H9 (cell line): ENCODE measurements around the gene C11orf24. TPM values are rescaled to one million over a fixed set of nuclear protein-coding genes. Genes with fewer than 3 reads are reported as not detected.

ENCODE experiments used
- DNase-seq: peaks from one replicate; pipeline ENCODE4 v3.0.0-alpha.2; 2017
- H2AFZ ChIP-seq: one replicate; pipeline ENCODE4 v1.6.1; 2013; ENCODE audit warnings: mild to moderate bottlenecking, low read length, control low read depth, moderate library complexity
- H2AK5ac ChIP-seq: 2 replicates; pipeline ENCODE4 v1.6.1; 2013; ENCODE audit warnings: low read length, control low read depth, mixed read lengths; ENCODE audit not compliant: insufficient read length
- H2BK120ac ChIP-seq: one replicate; pipeline ENCODE4 v1.6.1; 2013; ENCODE audit warnings: low read depth, mild to moderate bottlenecking, low read length, control low read depth, inconsistent platforms; ENCODE audit not compliant: poor library complexity, severe bottlenecking
- H2BK12ac ChIP-seq: 2 replicates; pipeline ENCODE4 v1.6.1; 2013; ENCODE audit warnings: low read length, control low read depth, mixed read lengths, low read depth; ENCODE audit not compliant: insufficient read length
- H2BK15ac ChIP-seq: 2 replicates; pipeline ENCODE4 v1.6.1; 2013; ENCODE audit warnings: low read depth, low read length, control low read depth
- H2BK20ac ChIP-seq: one replicate; pipeline ENCODE4 v1.6.1; 2013; ENCODE audit warnings: low read depth, mild to moderate bottlenecking, low read length, control low read depth, inconsistent platforms; ENCODE audit not compliant: poor library complexity, severe bottlenecking
- H2BK5ac ChIP-seq: 2 replicates; pipeline ENCODE4 v1.6.1; 2013; ENCODE audit warnings: low read length, control low read depth, mixed read lengths; ENCODE audit not compliant: insufficient read length
- H3K14ac ChIP-seq: 2 replicates; pipeline ENCODE4 v1.6.1; 2013; ENCODE audit warnings: low read length, control low read depth; ENCODE audit not compliant: insufficient read depth
- H3K18ac ChIP-seq: 2 replicates; pipeline ENCODE4 v1.6.1; 2013; ENCODE audit warnings: low read depth, mild to moderate bottlenecking, mixed read lengths, low read length, control low read depth; ENCODE audit not compliant: insufficient read length
- H3K23ac ChIP-seq: 2 replicates; pipeline ENCODE4 v1.6.1; 2013; ENCODE audit warnings: low read length, control low read depth, mixed read lengths, low read depth; ENCODE audit not compliant: insufficient read length
- H3K23me2 ChIP-seq: 2 replicates; pipeline ENCODE4 v1.6.1; 2013; ENCODE audit warnings: low read depth, mild to moderate bottlenecking, mixed read lengths, low read length, control low read depth; ENCODE audit not compliant: insufficient read length, poor library complexity, severe bottlenecking
- H3K27ac ChIP-seq: 2 replicates; pipeline ENCODE4 v1.5.1; 2013; ENCODE audit warnings: low read length, control low read depth, mixed read lengths, low read depth; ENCODE audit not compliant: insufficient read length
- H3K27me3 ChIP-seq: 2 replicates; pipeline ENCODE4 v1.6.1; 2013; ENCODE audit warnings: low read length, control low read depth, inconsistent platforms; ENCODE audit not compliant: insufficient read depth
- H3K4ac ChIP-seq: 2 replicates; pipeline ENCODE4 v1.6.1; 2013; ENCODE audit warnings: low read depth, mild to moderate bottlenecking, control low read depth, inconsistent platforms, low read length, moderate library complexity
- H3K4me1 ChIP-seq: 2 replicates; pipeline ENCODE4 v1.6.1; 2013; ENCODE audit warnings: low read length, control low read depth, inconsistent platforms; ENCODE audit not compliant: insufficient read depth
- H3K4me2 ChIP-seq: 2 replicates; pipeline ENCODE4 v1.6.1; 2013; ENCODE audit warnings: low read length, control low read depth, mixed read lengths; ENCODE audit not compliant: insufficient read length, insufficient read depth
- H3K56ac ChIP-seq: 2 replicates; pipeline ENCODE4 v1.6.1; 2013; ENCODE audit warnings: low read depth, mild to moderate bottlenecking, mixed read lengths, low read length, control low read depth; ENCODE audit not compliant: insufficient read length
- H3K79me1 ChIP-seq: 2 replicates; pipeline ENCODE4 v1.6.1; 2013; ENCODE audit warnings: low read depth, mild to moderate bottlenecking, moderate library complexity, low read length, control low read depth, inconsistent platforms; ENCODE audit not compliant: insufficient read depth, poor library complexity, severe bottlenecking
- H3K79me2 ChIP-seq: 2 replicates; pipeline ENCODE4 v1.6.1; 2013; ENCODE audit warnings: low read length, control low read depth, inconsistent platforms; ENCODE audit not compliant: insufficient read depth
- H3K9ac ChIP-seq: 2 replicates; pipeline ENCODE4 v1.6.1; 2013; ENCODE audit warnings: low read length, control low read depth, mixed read lengths; ENCODE audit not compliant: insufficient read length; ENCODE audit errors: extremely low read depth
- H3K9me3 ChIP-seq: one replicate; pipeline ENCODE4 v1.6.1; 2013; ENCODE audit warnings: low read depth, low read length, inconsistent platforms; ENCODE audit not compliant: control insufficient read depth
- H3T11ph ChIP-seq: one replicate; pipeline ENCODE4 v1.6.1; 2013; ENCODE audit warnings: mild to moderate bottlenecking, low read length, control low read depth, inconsistent platforms
- H4K20me1 ChIP-seq: one replicate; pipeline ENCODE4 v1.6.1; 2013; ENCODE audit not compliant: control insufficient read depth, insufficient read length, insufficient read depth
- H4K5ac ChIP-seq: 2 replicates; pipeline ENCODE4 v1.6.1; 2013; ENCODE audit warnings: low read depth, mild to moderate bottlenecking, mixed read lengths, low read length, control low read depth; ENCODE audit not compliant: insufficient read length
- H4K8ac ChIP-seq: replicated peaks from 2 replicates; pipeline ENCODE4 v1.6.1; 2013; ENCODE audit warnings: low read length, control low read depth, mixed read lengths, low read depth; ENCODE audit not compliant: insufficient read length
- H4K91ac ChIP-seq: 2 replicates; pipeline ENCODE4 v1.6.1; 2013; ENCODE audit warnings: low read depth, mild to moderate bottlenecking, moderate library complexity, mixed read lengths, low read length, control low read depth; ENCODE audit not compliant: insufficient read length
- H3K27ac Mint-ChIP-seq, 3 experiments: 2 replicates in 2 of 3; 3 replicates in 1 of 3; pipeline ENCODE4 v1.8.0; 2020 to 2021; ENCODE audit warnings: mixed read lengths in 3 of 3, mild to moderate bottlenecking in 1 of 3, moderate library complexity in 1 of 3
- H3K27me3 Mint-ChIP-seq: 2 replicates; pipeline ENCODE4 v1.8.0; 2021; ENCODE audit warnings: low read depth, mild to moderate bottlenecking, moderate library complexity, mixed read lengths
- H3K36me3 Mint-ChIP-seq, 3 experiments: 2 replicates in 2 of 3; 3 replicates in 1 of 3; pipeline ENCODE4 v1.8.0; 2020 to 2021; ENCODE audit warnings: low read depth in 3 of 3, mixed read lengths in 3 of 3; ENCODE audit not compliant: insufficient read depth in 1 of 3
- H3K4me1 Mint-ChIP-seq, 2 experiments: 2 replicates each; pipeline ENCODE4 v1.8.0; 2020; ENCODE audit warnings: mixed read lengths in 2 of 2
- H3K4me3 Mint-ChIP-seq, 2 experiments: 2 replicates in 1 of 2; 3 replicates in 1 of 2; pipeline ENCODE4 v1.8.0; 2020 to 2021; ENCODE audit warnings: mild to moderate bottlenecking in 2 of 2, mixed read lengths in 2 of 2, moderate library complexity in 1 of 2
- H3K9me3 Mint-ChIP-seq, 2 experiments: 2 replicates in 1 of 2; 3 replicates in 1 of 2; pipeline ENCODE4 v1.8.0; 2020; ENCODE audit warnings: mild to moderate bottlenecking in 2 of 2, mixed read lengths in 2 of 2, moderate library complexity in 1 of 2
- WGBS: extraction: QIAGEN DNeasy Blood & Tissue Kit; methylation state at CpG from one replicate; pipeline ENCODE4 v1.1.7; 2013; ENCODE audit warnings: missing lambda C conversion rate, low lambda C conversion rate, mixed read lengths; ENCODE audit not compliant: insufficient read length; ENCODE audit errors: extremely low coverage; 5-methylcytosine and 5-hydroxymethylcytosine counted together
- total RNA-seq: library from RNA; stranded (reverse); gene quantifications from 2 replicates; pipeline ENCODE4 v1.2.1, GENCODE V29; 2021
- TF ChIP-seq, protein P1 (sequence below): fragments of 200-600 bp; sonication (generic); conservative IDR thresholded peaks from 3 replicates; pipeline ENCODE4 v1.8.0; 2021; ENCODE audit warnings: antibody characterized with exemption, mild to moderate bottlenecking

The C11orf24 gene
- total RNA-seq, 1 experiment from 2014 or later: 46.8 TPM

DNA sequence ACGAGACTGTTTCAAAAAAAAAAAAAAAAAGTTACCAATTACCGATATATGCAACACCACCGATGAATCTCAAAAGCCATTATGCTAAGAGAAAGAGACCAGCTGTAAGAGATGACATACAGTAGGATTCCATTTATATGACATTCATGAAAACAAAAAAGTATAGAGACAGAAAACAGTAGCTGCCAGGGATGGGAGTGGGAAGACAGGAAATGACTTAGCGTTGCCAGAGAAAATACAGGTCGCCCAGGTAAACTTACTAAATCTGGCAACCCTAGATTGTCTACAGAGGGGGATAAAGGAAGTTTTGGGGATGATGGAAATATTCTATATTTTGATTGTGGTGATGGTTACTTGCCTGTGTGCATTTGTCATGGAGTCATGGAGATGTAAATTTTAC is 7.9 kb upstream of the C11orf24 start:
- no CpG with 5 or more reads among the region's 5 CpGs for WGBS

More for the DNA sequence above, 7.9 kb upstream of the C11orf24 start:
- no peak overlapping the region for H3K14ac ChIP-seq
- no peak overlapping the region for H3K18ac ChIP-seq
- TF ChIP-seq, protein P1, sequence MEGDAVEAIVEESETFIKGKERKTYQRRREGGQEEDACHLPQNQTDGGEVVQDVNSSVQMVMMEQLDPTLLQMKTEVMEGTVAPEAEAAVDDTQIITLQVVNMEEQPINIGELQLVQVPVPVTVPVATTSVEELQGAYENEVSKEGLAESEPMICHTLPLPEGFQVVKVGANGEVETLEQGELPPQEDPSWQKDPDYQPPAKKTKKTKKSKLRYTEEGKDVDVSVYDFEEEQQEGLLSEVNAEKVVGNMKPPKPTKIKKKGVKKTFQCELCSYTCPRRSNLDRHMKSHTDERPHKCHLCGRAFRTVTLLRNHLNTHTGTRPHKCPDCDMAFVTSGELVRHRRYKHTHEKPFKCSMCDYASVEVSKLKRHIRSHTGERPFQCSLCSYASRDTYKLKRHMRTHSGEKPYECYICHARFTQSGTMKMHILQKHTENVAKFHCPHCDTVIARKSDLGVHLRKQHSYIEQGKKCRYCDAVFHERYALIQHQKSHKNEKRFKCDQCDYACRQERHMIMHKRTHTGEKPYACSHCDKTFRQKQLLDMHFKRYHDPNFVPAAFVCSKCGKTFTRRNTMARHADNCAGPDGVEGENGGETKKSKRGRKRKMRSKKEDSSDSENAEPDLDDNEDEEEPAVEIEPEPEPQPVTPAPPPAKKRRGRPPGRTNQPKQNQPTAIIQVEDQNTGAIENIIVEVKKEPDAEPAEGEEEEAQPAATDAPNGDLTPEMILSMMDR: no peak
- Mint-ChIP-seq H3K27ac (no peak overlapping the region; a peak in 1 of 7 replicates), H3K27me3 (peaks cover 4% of the 10 kb centered on the region), H3K4me3 (no peak overlapping the region), H3K36me3 (no peaks in the 10 kb centered on the region; a peak in 1 of 7 replicates), H3K4me1 (peaks cover 3% of the 10 kb centered on the region in 2 experiments; a peak in 1 of 4 replicates), H3K9me3 (peaks cover 4% of the 10 kb centered on the region in 2 experiments; a peak in 3 of 5 replicates)
- no peak for DNase-seq
- no peak overlapping the region for H3K27ac ChIP-seq
- no peak overlapping the region for H3K23ac ChIP-seq
- H3K79me2 ChIP-seq: no peaks in the 10 kb centered on the region
- no peaks in the 10 kb centered on the region; the same call in 1 of the 2 replicates for H3K4me1 ChIP-seq
- no peak overlapping the region for H2BK20ac ChIP-seq
- no peak overlapping the region for H2AK5ac ChIP-seq
- no peaks in the 10 kb centered on the region for H3K27me3 ChIP-seq
- no peaks in the 10 kb centered on the region for H3K79me1 ChIP-seq
- no peaks in the 10 kb centered on the region for H4K20me1 ChIP-seq
- no peak overlapping the region for H2BK120ac ChIP-seq
- H2BK15ac ChIP-seq: no peak overlapping the region
- H3K4me2 ChIP-seq: no peak overlapping the region
- no peak overlapping the region for H4K8ac ChIP-seq
- no peak overlapping the region for H3K4ac ChIP-seq
- H4K91ac ChIP-seq: no peak overlapping the region
- no peak overlapping the region for H2AFZ ChIP-seq
- no peaks in the 10 kb centered on the region for H3K23me2 ChIP-seq
- no peaks in the 10 kb centered on the region for H3K9me3 ChIP-seq
- no peak overlapping the region for H2BK5ac ChIP-seq
- no peak overlapping the region for H3K56ac ChIP-seq
- no peak overlapping the region for H3T11ph ChIP-seq
- H3K9ac ChIP-seq: no peak overlapping the region
- no peak overlapping the region for H4K5ac ChIP-seq
- no peak overlapping the region for H2BK12ac ChIP-seq
